GM12801 (cell line): ENCODE results near the gene WFS1.

Experiments used
- TF ChIP-seq, protein P1 (sequence below): IDR thresholded peaks from one replicate; pipeline ENCODE4 v1.5.1; 2011; ENCODE audit warnings: control low read depth; ENCODE audit not compliant: insufficient read length; ENCODE audit errors: extremely low read depth

The WFS1 gene

DNA sequence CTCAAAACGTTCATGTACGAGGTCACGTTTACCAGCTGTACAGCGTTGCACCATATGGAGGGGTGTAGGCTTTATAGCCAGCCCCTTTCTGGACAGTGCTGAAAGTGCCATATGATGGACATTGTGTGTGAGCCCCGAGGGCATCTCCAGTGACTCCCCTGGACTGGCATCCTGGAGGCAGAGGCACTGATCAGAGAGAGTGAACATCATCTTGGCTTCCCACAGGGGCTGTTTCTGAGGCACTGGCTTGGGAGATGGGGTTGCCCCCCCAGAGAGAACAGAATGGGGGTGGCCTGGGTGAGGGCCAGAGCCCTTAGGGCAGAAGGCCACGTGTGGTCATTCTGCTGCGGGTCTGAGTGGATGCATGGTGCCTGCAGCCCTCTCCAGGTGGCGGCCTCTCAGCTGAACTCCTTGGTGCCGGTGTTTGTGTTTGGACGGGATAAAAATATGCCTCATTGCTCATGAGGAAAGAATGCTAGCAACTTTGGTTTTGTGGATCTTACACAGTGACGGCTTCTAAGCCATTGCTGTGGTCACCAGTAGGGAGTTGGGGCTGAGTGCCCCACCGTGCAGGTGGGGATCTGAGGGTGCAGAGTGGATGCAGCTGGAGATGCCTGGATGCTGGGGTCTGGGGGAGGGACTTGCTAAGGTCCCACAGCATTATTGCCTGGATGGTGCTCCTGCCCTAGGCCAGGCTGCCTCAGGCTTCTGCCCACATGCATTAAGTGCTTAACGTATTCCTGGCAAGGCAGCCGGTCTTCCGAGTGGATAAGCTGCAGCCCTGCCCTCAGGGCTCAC lies 3.4 kb downstream of the WFS1 start:
- TF ChIP-seq, protein P1, sequence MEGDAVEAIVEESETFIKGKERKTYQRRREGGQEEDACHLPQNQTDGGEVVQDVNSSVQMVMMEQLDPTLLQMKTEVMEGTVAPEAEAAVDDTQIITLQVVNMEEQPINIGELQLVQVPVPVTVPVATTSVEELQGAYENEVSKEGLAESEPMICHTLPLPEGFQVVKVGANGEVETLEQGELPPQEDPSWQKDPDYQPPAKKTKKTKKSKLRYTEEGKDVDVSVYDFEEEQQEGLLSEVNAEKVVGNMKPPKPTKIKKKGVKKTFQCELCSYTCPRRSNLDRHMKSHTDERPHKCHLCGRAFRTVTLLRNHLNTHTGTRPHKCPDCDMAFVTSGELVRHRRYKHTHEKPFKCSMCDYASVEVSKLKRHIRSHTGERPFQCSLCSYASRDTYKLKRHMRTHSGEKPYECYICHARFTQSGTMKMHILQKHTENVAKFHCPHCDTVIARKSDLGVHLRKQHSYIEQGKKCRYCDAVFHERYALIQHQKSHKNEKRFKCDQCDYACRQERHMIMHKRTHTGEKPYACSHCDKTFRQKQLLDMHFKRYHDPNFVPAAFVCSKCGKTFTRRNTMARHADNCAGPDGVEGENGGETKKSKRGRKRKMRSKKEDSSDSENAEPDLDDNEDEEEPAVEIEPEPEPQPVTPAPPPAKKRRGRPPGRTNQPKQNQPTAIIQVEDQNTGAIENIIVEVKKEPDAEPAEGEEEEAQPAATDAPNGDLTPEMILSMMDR, result no peak

DNA sequence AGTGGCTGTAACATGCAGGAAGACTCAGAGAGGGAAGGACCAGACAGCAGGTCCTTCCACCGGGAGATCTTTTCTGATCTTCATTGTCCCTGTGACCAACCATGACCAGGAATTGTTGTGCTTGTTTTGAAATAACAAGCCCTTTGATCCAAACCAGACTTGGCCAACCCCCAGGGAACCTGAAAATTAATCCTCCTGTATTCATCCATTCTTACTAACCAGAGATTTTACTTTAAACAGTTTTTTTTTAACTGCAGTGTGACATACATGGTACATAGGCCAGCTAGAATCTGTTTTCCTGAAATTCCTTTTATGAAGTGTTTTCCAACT lies 4.0 kb downstream of the WFS1 start:
- TF ChIP-seq, protein P1, result no peak

DNA sequence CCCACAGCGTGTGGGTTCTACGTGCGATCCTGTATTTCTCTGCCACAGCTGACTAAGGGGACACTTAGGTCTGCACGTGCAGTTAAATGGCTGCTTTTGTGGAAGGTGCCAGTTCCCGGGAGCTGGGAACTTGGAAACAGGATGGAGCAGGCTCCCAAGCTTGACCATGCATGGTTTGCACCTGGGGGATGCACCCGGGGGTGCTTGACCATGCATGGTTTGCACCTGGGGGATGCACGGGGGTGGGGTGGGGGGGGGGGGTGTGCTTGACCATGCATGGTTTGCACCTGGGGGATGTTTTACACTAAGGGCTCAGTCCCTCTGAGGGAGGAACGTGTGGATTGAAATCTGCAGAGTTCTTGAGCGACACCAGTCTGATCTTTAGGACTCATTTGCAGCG lies 5.7 kb downstream of the WFS1 start:
- TF ChIP-seq, protein P1, result no peak

DNA sequence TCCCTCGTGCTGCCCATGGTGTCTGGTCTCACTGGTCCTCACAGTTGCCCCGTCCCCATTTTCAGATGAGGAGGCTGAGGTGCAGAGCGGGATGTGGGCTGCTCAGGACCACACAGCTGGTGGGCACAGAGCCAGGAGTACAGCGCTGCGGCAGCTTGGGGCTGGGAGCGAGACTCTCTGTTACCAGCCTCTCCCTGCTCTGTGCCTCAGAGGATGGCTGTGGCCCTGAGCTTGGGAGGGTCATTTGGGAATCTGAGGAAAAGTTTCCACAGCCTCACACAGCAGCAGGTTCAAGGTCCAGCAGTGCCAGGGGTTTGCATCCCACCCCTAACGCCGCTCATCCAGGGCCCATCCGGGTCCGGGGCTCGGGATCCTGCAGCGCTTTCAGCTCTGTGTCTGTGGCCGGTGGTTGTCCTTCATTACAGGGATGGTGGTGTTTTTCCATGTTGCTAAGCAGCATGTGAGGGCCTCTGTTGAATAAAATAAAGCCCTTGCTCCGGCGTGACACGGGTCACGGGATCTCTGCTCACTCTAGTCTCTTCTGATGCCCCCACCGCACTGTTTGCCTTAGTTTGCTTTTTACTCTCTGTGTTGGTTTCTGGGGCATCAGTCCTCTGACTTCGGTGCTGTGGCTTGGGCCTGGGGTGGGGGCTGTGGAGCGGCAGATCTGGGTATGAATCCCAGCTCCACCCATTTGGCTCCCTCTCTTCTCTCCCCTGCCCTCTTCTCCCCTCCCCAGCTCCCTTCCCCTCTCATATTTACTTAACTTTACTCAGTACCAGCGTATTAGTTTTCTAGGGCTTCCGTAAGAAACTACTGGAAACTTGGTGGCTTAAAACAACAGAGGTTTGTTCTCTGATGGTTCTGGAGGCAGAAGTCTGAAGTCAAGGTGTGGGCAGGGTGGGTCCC lies 6.5 kb downstream of the WFS1 start:
- TF ChIP-seq, protein P1, result no peak

DNA sequence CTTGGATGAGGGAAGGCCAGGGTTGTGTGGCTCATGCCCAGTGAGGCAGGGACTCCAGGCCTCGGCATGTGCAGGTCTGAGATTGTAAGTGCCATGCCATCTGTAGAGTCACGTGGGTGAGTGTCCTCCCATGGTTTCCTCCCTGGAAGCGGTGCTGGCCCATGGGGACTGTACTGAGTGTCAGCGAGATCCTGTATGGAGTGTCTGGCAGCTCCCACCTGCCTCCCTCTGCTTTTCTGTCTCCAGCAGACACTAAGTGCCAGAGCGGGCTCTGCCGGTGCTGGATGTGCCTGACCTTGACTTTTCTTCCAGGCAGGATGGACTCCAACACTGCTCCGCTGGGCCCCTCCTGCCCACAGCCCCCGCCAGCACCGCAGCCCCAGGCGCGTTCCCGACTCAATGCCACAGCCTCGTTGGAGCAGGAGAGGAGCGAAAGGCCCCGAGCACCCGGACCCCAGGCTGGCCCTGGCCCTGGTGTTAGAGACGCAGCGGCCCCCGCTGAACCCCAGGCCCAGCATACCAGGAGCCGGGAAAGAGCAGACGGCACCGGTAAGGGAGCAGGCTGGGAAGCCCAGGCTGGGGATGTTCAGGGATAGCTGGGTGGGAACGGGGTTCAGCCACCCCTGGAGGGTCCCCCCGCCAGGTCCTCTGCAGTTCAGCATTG lies 7.6 kb downstream of the WFS1 start:
- TF ChIP-seq, protein P1, result no peak

DNA sequence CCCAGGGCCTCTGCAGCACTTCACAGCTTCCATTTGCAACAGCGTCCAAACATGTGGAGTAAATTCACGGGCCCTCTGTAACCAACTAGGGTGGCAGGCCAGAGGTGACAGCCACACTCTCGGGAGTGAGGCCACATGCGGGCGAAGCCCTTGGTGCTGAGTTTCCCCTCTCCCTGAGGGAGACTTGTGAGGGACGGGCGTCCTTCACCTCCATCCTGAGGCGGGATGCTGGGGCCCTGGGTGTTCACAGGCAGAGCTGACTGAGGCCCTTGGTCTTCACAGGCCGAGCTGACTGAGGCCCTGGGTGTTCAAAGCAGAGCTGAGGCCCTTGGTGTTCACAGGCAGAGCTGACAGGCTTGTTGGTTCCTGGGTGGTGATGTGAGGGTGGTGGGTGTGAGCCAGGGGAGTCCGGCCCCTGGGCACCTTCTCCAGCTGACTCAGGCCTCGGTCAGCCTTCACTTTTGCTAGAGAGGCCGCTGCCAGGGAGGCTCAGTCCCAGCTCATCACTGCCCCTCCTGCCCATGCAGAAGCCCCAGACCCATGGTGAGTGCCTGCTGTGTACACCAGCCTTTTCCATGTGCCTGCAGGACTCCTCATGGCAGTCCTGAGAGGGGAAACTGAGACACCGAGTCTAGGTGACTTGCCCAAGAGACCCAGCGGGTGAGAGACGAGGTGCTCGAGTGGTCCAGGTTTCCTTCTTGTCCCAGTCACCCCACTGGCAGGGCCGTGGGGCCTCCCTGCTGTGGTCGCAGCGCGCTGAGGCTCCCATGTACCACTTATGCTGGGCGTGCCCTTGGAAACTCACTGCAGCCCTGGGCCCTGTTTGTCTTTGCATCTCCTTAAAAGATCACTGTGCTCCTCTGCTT lies 8.5 kb downstream of the WFS1 start:
- TF ChIP-seq, protein P1, result no peak
